Sigmoid colon (tissue), 4 donors: Measurements from ENCODE around the gene PLXNA4.

Experiments
- CTCF ChIP-seq, 4 experiments: fragments of 450-650 bp in 3 of 4; fragments of 200-600 bp in 1 of 4; IDR thresholded peaks; one replicate each; pipeline ENCODE4 v1.5.1; 2016 to 2019; ENCODE audit warnings: antibody characterized with exemption in 4 of 4, mild to moderate bottlenecking in 3 of 4, moderate library complexity in 2 of 4
- EP300 ChIP-seq, 4 donors: sonication (generic); formaldehyde crosslinking; IDR thresholded peaks; one replicate each; pipeline ENCODE4 v1.6.1; 2017; ENCODE audit warnings: antibody characterized with exemption in 4 of 4
- POLR2A ChIP-seq, 2 donors: fragments of 450-650 bp; IDR thresholded peaks; one replicate each; pipeline ENCODE4 v1.6.1; 2016; ENCODE audit warnings: antibody characterized with exemption in 2 of 2, mild to moderate bottlenecking in 2 of 2, moderate library complexity in 2 of 2
- POLR2AphosphoS5 ChIP-seq, 4 donors: sonication (generic); formaldehyde crosslinking; IDR thresholded peaks; one replicate each; pipeline ENCODE4 v1.6.1; 2017; ENCODE audit warnings: antibody characterized with exemption in 4 of 4

- TF ChIP-seq CTCF (IDR thresholded peaks at IDR 0.05): no peak
- TF ChIP-seq POLR2A (IDR thresholded peaks at IDR 0.05): no peak
- no peak for TF ChIP-seq EP300 (IDR thresholded peaks at IDR 0.05)
- TF ChIP-seq POLR2AphosphoS5 (IDR thresholded peaks at IDR 0.05): no peak
These were observed 335.3 kb downstream of the PLXNA4 start for GRCh38 chr7:132240821-132241422.
